Measurements from ENCODE around the gene CITED4.

CITED4 gene

DNA sequence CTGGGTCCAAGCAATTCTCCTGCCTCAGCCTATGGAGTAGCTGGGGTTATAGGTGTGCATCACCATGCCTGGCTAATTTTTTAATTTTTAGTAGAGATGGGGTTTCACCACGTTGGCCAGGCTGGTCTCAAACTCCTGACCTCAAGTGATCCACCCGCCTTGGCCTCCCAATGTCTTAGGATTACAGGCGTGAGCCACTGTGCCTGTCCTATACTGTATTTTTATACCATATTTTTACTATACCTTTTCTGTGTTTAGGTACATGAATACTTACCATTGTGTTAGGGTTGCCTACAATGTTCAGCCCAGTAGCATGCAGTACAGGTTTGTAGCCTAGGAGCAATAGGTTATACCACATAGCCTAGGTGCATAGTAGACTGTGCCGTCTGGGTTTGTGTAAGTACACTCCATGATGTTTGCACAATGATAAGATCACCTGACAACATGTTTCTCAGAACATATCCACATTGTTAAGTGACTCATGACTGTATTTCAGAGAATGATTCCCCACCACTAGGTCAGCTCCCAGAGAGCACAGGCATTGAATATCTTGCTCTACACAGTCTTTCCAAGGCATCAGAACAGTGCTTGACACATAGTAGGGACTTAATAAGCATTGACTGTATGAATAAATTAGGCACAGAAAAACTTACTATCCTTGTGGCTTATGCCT, 6.0 kb upstream of the CITED4 start:
- WGBS (ENCODE audit: extremely low coverage, insufficient coverage, insufficient read length): no CpG with 5 or more reads among the region's 4 CpGs
- Histone ChIP-seq H3K79me2 (ENCODE audit: control insufficient read depth, insufficient read depth, low read length, poor library complexity) (no peaks in the 10 kb centered on the region), H3K9me3 (ENCODE audit: insufficient read depth, low read depth, low read length) (no peaks in the 10 kb centered on the region), H3K27me3 (ENCODE audit: insufficient read depth, low read length) (no peaks in the 10 kb centered on the region), H3K4me3 (ENCODE audit: low read depth, low read length) (no peak overlapping the region), H2BK120ac (ENCODE audit: insufficient read depth, low read length, poor library complexity) (no peak overlapping the region), H3K9ac (ENCODE audit: low read length) (no peak overlapping the region), H4K12ac (ENCODE audit: low read depth, low read length) (no peak overlapping the region), H3K23ac (ENCODE audit: low read length) (no peak overlapping the region), H3K18ac (ENCODE audit: low read length) (no peak overlapping the region), H2AFZ (ENCODE audit: insufficient read depth, low read length, poor library complexity) (no peak overlapping the region), H3K79me1 (ENCODE audit: low read length) (no peaks in the 10 kb centered on the region), H3K36me3 (ENCODE audit: control insufficient read depth in 1 of 2, insufficient read depth in 2 of 2, low read length in 2 of 2) (no peaks in the 10 kb centered on the region), H2BK12ac (ENCODE audit: low read length) (no peak overlapping the region), H2BK5ac (ENCODE audit: low read depth, low read length, poor library complexity) (no peak overlapping the region), H4K8ac (ENCODE audit: low read depth, low read length) (no peak overlapping the region), H3K14ac (ENCODE audit: low read length) (no peak overlapping the region), H3K4me2 (ENCODE audit: low read length) (no peak overlapping the region), H3K4ac (ENCODE audit: low read depth, low read length) (no peak overlapping the region), H3K27ac (ENCODE audit: low read depth, low read length) (no peak overlapping the region), H2AK5ac (ENCODE audit: low read length) (no peak overlapping the region), H3K4me1 (ENCODE audit: control insufficient read depth in 1 of 2, insufficient read depth in 2 of 2, low read length in 2 of 2) (peaks cover 0 to 7% of the 10 kb centered on the region in 2 experiments), H4K91ac (ENCODE audit: low read depth, low read length) (no peak overlapping the region)
- peak; percentile 65 to 88 for DNase-seq

DNA sequence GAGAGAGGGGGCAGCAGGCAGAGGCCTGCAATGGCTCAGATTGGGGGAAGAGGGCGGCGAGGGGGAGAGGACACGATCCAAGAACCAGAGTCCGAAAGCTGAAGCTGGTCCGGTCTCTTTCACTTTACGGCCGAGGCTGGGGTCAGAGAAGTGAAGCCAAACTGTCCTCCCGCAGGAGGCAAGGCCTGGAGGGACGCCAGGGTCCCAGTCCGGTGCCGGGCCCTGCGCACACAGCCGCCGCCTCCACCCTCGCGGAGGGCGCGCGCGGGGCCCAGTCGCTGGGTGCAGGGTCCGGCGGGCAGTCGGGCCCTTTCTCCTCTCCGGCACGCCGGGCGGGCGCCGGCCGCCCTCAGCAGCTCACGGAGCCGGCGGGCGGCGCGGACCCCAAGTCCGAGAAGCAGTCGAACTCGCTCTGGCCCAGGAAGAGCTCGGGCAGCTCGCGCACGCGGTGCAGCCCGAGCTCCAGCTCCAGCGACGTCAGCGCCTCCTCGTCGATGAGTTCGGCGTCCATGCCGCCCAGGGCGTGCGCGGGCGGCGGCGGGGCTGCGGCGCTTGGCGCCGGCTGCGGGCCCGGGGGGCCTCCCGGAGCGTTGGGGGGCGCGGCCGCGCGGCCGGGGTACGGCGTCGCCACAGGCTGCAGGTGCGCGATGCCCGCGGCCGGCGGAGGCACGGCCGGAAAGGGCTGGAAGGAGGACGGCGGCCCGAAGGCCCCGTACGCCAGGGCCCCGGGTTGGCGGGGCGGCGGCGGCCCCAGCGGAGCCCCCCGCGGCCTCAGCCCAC, 749 bp downstream of the CITED4 start:
- H3K79me2 ChIP-seq (ENCODE audit: control insufficient read depth, insufficient read depth, low read length, poor library complexity): no peaks in the 10 kb centered on the region
- no peak overlapping the region for H3K4ac ChIP-seq (ENCODE audit: low read depth, low read length)
- no peak overlapping the region for H3K9ac ChIP-seq (ENCODE audit: low read length)
- H3K9me3 ChIP-seq (ENCODE audit: insufficient read depth, low read depth, low read length): no peaks in the 10 kb centered on the region
- peak overlapping the region; percentile 20 for H2AFZ ChIP-seq (ENCODE audit: insufficient read depth, low read length, poor library complexity)
- DNase-seq: peak in 1 of 2 donors; percentile 39
- no peak overlapping the region for H2AK5ac ChIP-seq (ENCODE audit: low read length)
- H3K18ac ChIP-seq (ENCODE audit: low read length): no peak overlapping the region
- H3K27me3 ChIP-seq (ENCODE audit: insufficient read depth, low read length): peaks cover 14% of the 10 kb centered on the region
- no peak overlapping the region for H3K27ac ChIP-seq (ENCODE audit: low read depth, low read length)
- H2BK5ac ChIP-seq (ENCODE audit: low read depth, low read length, poor library complexity): no peak overlapping the region
- no peak overlapping the region for H3K14ac ChIP-seq (ENCODE audit: low read length)
- H3K36me3 ChIP-seq (ENCODE audit: control insufficient read depth in 1 of 2, insufficient read depth in 2 of 2, low read length in 2 of 2): no peaks in the 10 kb centered on the region
- H2BK120ac ChIP-seq (ENCODE audit: insufficient read depth, low read length, poor library complexity): no peak overlapping the region
- peak overlapping the region; percentile 73 for H3K4me3 ChIP-seq (ENCODE audit: low read depth, low read length)
- no peak overlapping the region for H4K91ac ChIP-seq (ENCODE audit: low read depth, low read length)
- peaks cover 0 to 14% of the 10 kb centered on the region in 2 experiments for H3K4me1 ChIP-seq (ENCODE audit: control insufficient read depth in 1 of 2, insufficient read depth in 2 of 2, low read length in 2 of 2)
- H3K23ac ChIP-seq (ENCODE audit: low read length): no peak overlapping the region
- H3K4me2 ChIP-seq (ENCODE audit: low read length): peak overlapping the region; percentile 97
- no peaks in the 10 kb centered on the region for H3K79me1 ChIP-seq (ENCODE audit: low read length)
- no peak overlapping the region for H4K8ac ChIP-seq (ENCODE audit: low read depth, low read length)
- WGBS (ENCODE audit: extremely low coverage, insufficient coverage, insufficient read length): no CpG with 5 or more reads among the region's 98 CpGs
- no peak overlapping the region for H4K12ac ChIP-seq (ENCODE audit: low read depth, low read length)
- H2BK12ac ChIP-seq (ENCODE audit: low read length): no peak overlapping the region

DNA sequence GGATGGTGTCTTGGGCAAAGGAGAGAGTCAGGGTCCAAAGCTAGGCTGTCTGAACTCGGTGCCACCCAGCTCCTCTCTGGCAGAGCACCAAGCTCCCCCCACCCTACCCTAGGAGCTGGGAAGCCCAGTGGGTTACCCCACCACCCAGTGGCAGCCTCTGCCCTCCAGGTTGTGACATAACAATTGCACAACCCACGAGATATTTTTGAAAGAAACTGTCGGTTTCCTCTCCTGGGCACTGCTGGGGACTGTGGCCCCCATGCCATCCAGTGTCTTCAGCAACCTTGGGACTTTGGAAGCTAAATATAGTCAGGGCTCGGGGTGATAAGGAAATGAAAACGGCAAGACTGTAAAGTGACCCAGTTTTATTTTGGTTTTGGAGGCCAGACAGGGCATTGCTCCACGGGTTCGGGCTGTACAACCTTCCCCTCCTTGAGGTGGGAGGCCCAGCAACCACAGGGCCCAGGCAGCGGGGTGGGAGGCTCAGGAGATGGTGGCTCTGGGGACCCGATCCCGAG, 1.4 kb downstream of the CITED4 start:
- H2BK120ac ChIP-seq (ENCODE audit: insufficient read depth, low read length, poor library complexity): no peak overlapping the region
- DNase-seq: peak in 1 of 2 donors; percentile 15
- H3K23ac ChIP-seq (ENCODE audit: low read length): no peak overlapping the region
- H3K36me3 ChIP-seq (ENCODE audit: control insufficient read depth in 1 of 2, insufficient read depth in 2 of 2, low read length in 2 of 2): no peaks in the 10 kb centered on the region
- H3K27me3 ChIP-seq (ENCODE audit: insufficient read depth, low read length): peaks cover 14% of the 10 kb centered on the region
- no CpG with 5 or more reads among the region's 10 CpGs for WGBS (ENCODE audit: extremely low coverage, insufficient coverage, insufficient read length)
- H3K14ac ChIP-seq (ENCODE audit: low read length): no peak overlapping the region
- H3K4me2 ChIP-seq (ENCODE audit: low read length): peak overlapping the region; percentile 97
- H4K8ac ChIP-seq (ENCODE audit: low read depth, low read length): no peak overlapping the region
- no peaks in the 10 kb centered on the region for H3K79me1 ChIP-seq (ENCODE audit: low read length)
- no peak overlapping the region for H4K91ac ChIP-seq (ENCODE audit: low read depth, low read length)
- H3K27ac ChIP-seq (ENCODE audit: low read depth, low read length): no peak overlapping the region
- H2BK12ac ChIP-seq (ENCODE audit: low read length): no peak overlapping the region
- no peak overlapping the region for H3K4ac ChIP-seq (ENCODE audit: low read depth, low read length)
- no peaks in the 10 kb centered on the region for H3K9me3 ChIP-seq (ENCODE audit: insufficient read depth, low read depth, low read length)
- H3K79me2 ChIP-seq (ENCODE audit: control insufficient read depth, insufficient read depth, low read length, poor library complexity): no peaks in the 10 kb centered on the region
- no peak overlapping the region for H2BK5ac ChIP-seq (ENCODE audit: low read depth, low read length, poor library complexity)
- H3K4me3 ChIP-seq (ENCODE audit: low read depth, low read length): no peak overlapping the region
- H2AK5ac ChIP-seq (ENCODE audit: low read length): no peak overlapping the region
- H4K12ac ChIP-seq (ENCODE audit: low read depth, low read length): no peak overlapping the region
- no peak overlapping the region for H3K18ac ChIP-seq (ENCODE audit: low read length)
- no peak overlapping the region for H2AFZ ChIP-seq (ENCODE audit: insufficient read depth, low read length, poor library complexity)
- H3K4me1 ChIP-seq (ENCODE audit: control insufficient read depth in 1 of 2, insufficient read depth in 2 of 2, low read length in 2 of 2): peaks cover 0 to 9% of the 10 kb centered on the region in 2 experiments
- H3K9ac ChIP-seq (ENCODE audit: low read length): no peak overlapping the region

DNA sequence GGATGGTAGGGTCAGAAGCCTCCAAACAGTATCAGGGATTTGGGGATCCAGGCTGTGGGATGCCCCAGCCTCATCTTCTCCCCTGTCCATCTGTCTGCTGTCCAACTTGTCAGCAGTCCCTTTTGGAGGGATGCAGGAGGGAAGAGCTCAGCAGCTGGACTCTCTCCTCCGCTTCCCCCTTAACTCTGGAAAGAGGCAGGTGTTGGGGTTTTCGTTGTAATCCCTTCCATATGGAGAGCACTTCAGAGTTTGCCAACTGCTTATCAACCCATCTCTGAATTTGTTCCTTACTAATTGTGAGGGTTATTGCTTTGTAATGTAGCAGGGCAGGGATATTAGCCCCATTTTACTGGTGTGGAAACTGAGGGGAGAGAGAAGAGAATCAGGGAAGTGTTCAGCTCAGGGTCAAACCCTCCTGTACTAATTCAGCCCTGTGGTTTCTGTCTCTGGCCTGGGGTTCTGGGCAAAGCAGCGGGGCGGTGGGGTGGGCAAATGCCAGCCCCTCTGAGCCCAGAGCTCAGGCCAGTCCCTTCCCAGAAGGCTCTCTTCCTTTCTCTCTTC, 3.2 kb downstream of the CITED4 start:
- Histone ChIP-seq H2AFZ (ENCODE audit: insufficient read depth, low read length, poor library complexity) (no peak overlapping the region), H4K12ac (ENCODE audit: low read depth, low read length) (no peak overlapping the region), H2BK12ac (ENCODE audit: low read length) (no peak overlapping the region), H2BK120ac (ENCODE audit: insufficient read depth, low read length, poor library complexity) (no peak overlapping the region), H3K36me3 (ENCODE audit: control insufficient read depth in 1 of 2, insufficient read depth in 2 of 2, low read length in 2 of 2) (no peaks in the 10 kb centered on the region), H3K4me2 (ENCODE audit: low read length) (no peak overlapping the region), H3K9ac (ENCODE audit: low read length) (no peak overlapping the region), H3K9me3 (ENCODE audit: insufficient read depth, low read depth, low read length) (no peaks in the 10 kb centered on the region), H3K79me1 (ENCODE audit: low read length) (no peaks in the 10 kb centered on the region), H4K8ac (ENCODE audit: low read depth, low read length) (no peak overlapping the region), H3K27ac (ENCODE audit: low read depth, low read length) (no peak overlapping the region), H3K14ac (ENCODE audit: low read length) (no peak overlapping the region), H3K27me3 (ENCODE audit: insufficient read depth, low read length) (peaks cover 14% of the 10 kb centered on the region), H4K91ac (ENCODE audit: low read depth, low read length) (no peak overlapping the region), H3K4me3 (ENCODE audit: low read depth, low read length) (no peak overlapping the region), H2AK5ac (ENCODE audit: low read length) (no peak overlapping the region), H3K23ac (ENCODE audit: low read length) (no peak overlapping the region), H3K18ac (ENCODE audit: low read length) (no peak overlapping the region), H2BK5ac (ENCODE audit: low read depth, low read length, poor library complexity) (no peak overlapping the region), H3K4ac (ENCODE audit: low read depth, low read length) (no peak overlapping the region), H3K79me2 (ENCODE audit: control insufficient read depth, insufficient read depth, low read length, poor library complexity) (no peaks in the 10 kb centered on the region), H3K4me1 (ENCODE audit: control insufficient read depth in 1 of 2, insufficient read depth in 2 of 2, low read length in 2 of 2) (peaks cover 0 to 9% of the 10 kb centered on the region in 2 experiments)
- no peak for DNase-seq
- WGBS (ENCODE audit: extremely low coverage, insufficient coverage, insufficient read length): no CpG with 5 or more reads among the region's 4 CpGs
